GM12878 (cell line): ENCODE results near the gene NAE1. TPM values are rescaled to one million over a fixed set of nuclear protein-coding genes. Genes with fewer than 3 reads are reported as not detected.

Experiments
- ATAC-seq: fragments of 200-7000 bp; cut with Tn5 transposase; 3 replicates; pipeline ENCODE4 v1.9.1; 2020; ENCODE audit warnings: mild to moderate bottlenecking, moderate library complexity
- BruUV-seq: library from RNA; stranded (reverse); fragments of 400-500 nt; replicated peaks from 2 replicates; lab custom pipeline; 2021; lab: Mats Ljungman, UMichigan
- CTCF ChIA-PET: fragments of 300-600 bp; sonication (Branson Sonifier 250); formaldehyde crosslinking; extraction: SDS; loops from one replicate; lab custom pipeline; 2021; ENCODE audit warnings: inconsistent platforms; lab: Yijun Ruan, JAX
- POLR2A ChIA-PET: fragments of 350-600 bp; formaldehyde crosslinking; extraction: SDS; loops from one replicate; lab custom pipeline; 2021; ENCODE audit warnings: inconsistent platforms; lab: Charles Lee
- RAD21 ChIA-PET: fragments of 300-600 bp; sonication (Branson Sonifier 250); formaldehyde crosslinking; loops from one replicate; lab custom pipeline; 2023; ENCODE audit warnings: antibody characterized with exemption; ENCODE audit not compliant: unreplicated experiment; lab: Charles Lee
- SMC1A ChIA-PET: fragments of 300-600 bp; sonication (Branson Sonifier 250); formaldehyde crosslinking; loops from one replicate; lab custom pipeline; 2023; ENCODE audit not compliant: unreplicated experiment, uncharacterized antibody; lab: Charles Lee
- DNase-seq: peaks from one replicate; pipeline ENCODE4 v3.0.0-alpha.2; 2011; ENCODE audit warnings: low read depth, low spot score
- FAIRE-seq: peaks from 3 replicates; lab custom pipeline; 2011; peaks lifted over from hg19 to GRCh38; lab: Jason Lieb, UNC
- H2AFZ ChIP-seq: 2 replicates; pipeline ENCODE4 v1.6.0; 2011; ENCODE audit warnings: low read depth, low read length, control low read depth; ENCODE audit not compliant: control insufficient read depth
- H3K27ac ChIP-seq: 2 replicates; pipeline ENCODE4 v1.5.1; 2011; ENCODE audit warnings: control low read depth; ENCODE audit not compliant: control insufficient read depth, insufficient read depth
- H3K27me3 ChIP-seq, 2 experiments: replicated peaks in 1 of 2; 2 replicates each; pipeline versions ENCODE4 v1.6.0 to v1.6.1; 2011; ENCODE audit warnings: low read length in 1 of 2; ENCODE audit not compliant: control insufficient read depth in 2 of 2, insufficient read depth in 2 of 2
- H3K36me3 ChIP-seq, 2 experiments: 2 replicates each; pipeline ENCODE4 v1.5.1; 2011; ENCODE audit warnings: low read length in 1 of 2; ENCODE audit not compliant: control insufficient read depth in 2 of 2, insufficient read depth in 2 of 2
- H3K4me1 ChIP-seq: 2 replicates; pipeline ENCODE4 v1.6.1; 2011; ENCODE audit warnings: mild to moderate bottlenecking, low read length, moderate library complexity, mixed read lengths; ENCODE audit not compliant: control insufficient read depth, insufficient read depth
- H3K4me2 ChIP-seq: 2 replicates; pipeline ENCODE4 v1.6.0; 2011; ENCODE audit warnings: control low read depth; ENCODE audit not compliant: control insufficient read depth, insufficient read depth
- H3K4me3 ChIP-seq: fragments of 200-600 bp; sonication (generic); 2 replicates; pipeline ENCODE4 v1.5.1; 2016
- H3K79me2 ChIP-seq: 2 replicates; pipeline ENCODE4 v1.6.0; 2011; ENCODE audit warnings: low read length; ENCODE audit not compliant: control insufficient read depth, insufficient read depth
- H3K9ac ChIP-seq: 2 replicates; pipeline ENCODE4 v1.8.0; 2011; ENCODE audit warnings: low read length, control low read depth, mixed read lengths; ENCODE audit not compliant: control insufficient read depth, insufficient read depth
- H3K9me3 ChIP-seq: replicated peaks from 3 replicates; pipeline ENCODE4 v1.5.1; 2011; ENCODE audit warnings: mild to moderate bottlenecking, low read length; ENCODE audit not compliant: control insufficient read depth, insufficient read depth
- H4K20me1 ChIP-seq: 2 replicates; pipeline ENCODE4 v1.6.0; 2011; ENCODE audit not compliant: control insufficient read depth, insufficient read depth
- ATF3 ChIP-seq: IDR thresholded peaks from 2 replicates; pipeline ENCODE4 v1.6.1; 2011; ENCODE audit warnings: low read depth, mild to moderate bottlenecking, low read length, moderate library complexity, borderline replicate concordance; ENCODE audit errors: extremely low read depth
- IKZF2 ChIP-seq, 2 experiments: fragments of 450-650 bp; IDR thresholded peaks; 2 replicates each; pipeline ENCODE4 v1.6.1; 2017; ENCODE audit warnings: mild to moderate bottlenecking in 2 of 2, moderate library complexity in 2 of 2
- KDM1A ChIP-seq: fragments of 200-600 bp; sonication (generic); IDR thresholded peaks from 2 replicates; pipeline ENCODE4 v1.6.1; 2016; ENCODE audit warnings: borderline replicate concordance
- MLLT1 ChIP-seq: fragments of 450-650 bp; IDR thresholded peaks from 2 replicates; pipeline ENCODE4 v1.6.1; 2016; ENCODE audit warnings: mild to moderate bottlenecking
- NFXL1 ChIP-seq: fragments of 450-650 bp; IDR thresholded peaks from 2 replicates; pipeline ENCODE4 v1.6.1; 2017; ENCODE audit warnings: antibody characterized with exemption, mild to moderate bottlenecking, borderline replicate concordance
- PML ChIP-seq: IDR thresholded peaks from 2 replicates; pipeline ENCODE4 v1.6.1; 2012; ENCODE audit warnings: low read length, inconsistent platforms
- PRDM15 ChIP-seq: fragments of 450-650 bp; formaldehyde crosslinking; IDR thresholded peaks from 2 replicates; pipeline ENCODE4 v1.4.0; 2020; ENCODE audit warnings: mild to moderate bottlenecking, moderate library complexity
- RAD21 ChIP-seq: IDR thresholded peaks from 2 replicates; pipeline ENCODE4 v1.6.1; 2011; ENCODE audit warnings: mild to moderate bottlenecking, low read depth, low read length, moderate library complexity; ENCODE audit not compliant: insufficient read depth
- RBBP5 ChIP-seq: fragments of 200-600 bp; sonication (generic); conservative IDR thresholded peaks from 2 replicates; pipeline ENCODE4 v1.6.1; 2016
- RCOR1 ChIP-seq: conservative IDR thresholded peaks from 2 replicates; pipeline ENCODE4 v1.6.1; 2012; ENCODE audit warnings: low read depth, low read length, improper control_type of control experiment
- RUNX3 ChIP-seq: IDR thresholded peaks from 2 replicates; pipeline ENCODE4 v1.6.1; 2012; ENCODE audit warnings: low read length, inconsistent platforms
- SREBF1 ChIP-seq: IDR thresholded peaks from 2 replicates; pipeline ENCODE4 v1.6.1; 2012; ENCODE audit warnings: mild to moderate bottlenecking, low read length
- YY1 ChIP-seq: IDR thresholded peaks from 2 replicates; pipeline ENCODE4 v1.6.1; 2011; ENCODE audit warnings: low read depth, mild to moderate bottlenecking, low read length
- ZBTB11 ChIP-seq: fragments of 450-650 bp; formaldehyde crosslinking; IDR thresholded peaks from 2 replicates; pipeline ENCODE4 v1.5.0; 2022; ENCODE audit warnings: mild to moderate bottlenecking, missing genetic modification characterization
- ZNF24 ChIP-seq: fragments of 450-650 bp; IDR thresholded peaks from 2 replicates; pipeline ENCODE4 v1.6.1; 2017; ENCODE audit warnings: antibody characterized with exemption, mild to moderate bottlenecking
- ZZZ3 ChIP-seq: IDR thresholded peaks from 2 replicates; pipeline ENCODE4 v1.6.1; 2011; ENCODE audit warnings: low read depth; ENCODE audit not compliant: control insufficient read depth, insufficient read length
- WGBS: methylation state at CpG from one replicate; pipeline ENCODE4 v1.1.6; 2016; ENCODE audit warnings: low lambda C conversion rate; ENCODE audit not compliant: insufficient replicate concordance, insufficient coverage; ENCODE audit errors: missing lambda C conversion rate; 5-methylcytosine and 5-hydroxymethylcytosine counted together
- in situ Hi-C: fragments of 300-500 bp; cut with MboI; formaldehyde crosslinking; loops from 9 replicates; pipeline ENCODE4 v1.14.3; 2018; ENCODE audit warnings: mixed read lengths
- intact Hi-C: fragments of 100-400 bp; cut with micrococcal nuclease; formaldehyde crosslinking; loops from one replicate; pipeline ENCODE4 v1.14.2; 2022; ENCODE audit not compliant: unreplicated experiment
- polyA plus RNA-seq, 11 experiments: library from polyadenylated mRNA; depleted of rRNA in 4 of 11; unstranded in 6 of 11; stranded (reverse) in 5 of 11; fragments of >200 nt; fragmentation: Nextera tagmentation in 4 of 11; fragmentation: Illumina TruSeq in 1 of 11; extraction: Ambion mirVana in 4 of 11; extraction: Trizol in 1 of 11; gene quantifications; 1 replicate in 1 of 11; 2 replicates in 10 of 11; pipeline versions ENCODE4 v1.2.1 to v1.2.3, GENCODE V29; 2011 to 2016; ENCODE audit warnings: inconsistent platforms in 2 of 11, missing spikeins in 2 of 11, low read depth in 1 of 11
- total RNA-seq, 4 experiments: library from RNA; depleted of rRNA in 3 of 4; stranded (reverse); fragments of >200 nt in 3 of 4; fragmentation: Illumina TruSeq in 1 of 4; extraction: Trizol in 1 of 4; gene quantifications; 2 replicates each; pipeline versions ENCODE4 v1.2.1 to v1.2.3, GENCODE V29; 2013 to 2021

NAE1 gene
- total and polyA plus RNA-seq, 10 of the 15 experiments (the other 5 are each of a cell fraction or from before 2014, with no cell fraction given) = 58.7 to 106 (median 78.7) TPM

- Histone ChIP-seq H3K27me3 (no peaks in the 10 kb centered on the region), H3K4me3 (no peak overlapping the region), H2AFZ (no peak overlapping the region), H3K27ac (no peak overlapping the region), H3K79me2 (no peaks in the 10 kb centered on the region), H3K9me3 (no peaks in the 10 kb centered on the region), H4K20me1 (no peaks in the 10 kb centered on the region), H3K9ac (no peak overlapping the region), H3K4me1 (peaks cover 10% of the 10 kb centered on the region), H3K36me3 (no peaks in the 10 kb centered on the region), H3K4me2 (no peak overlapping the region)
- no TSS peak for BruUV-seq
- ATAC-seq (no peak), FAIRE-seq (no peak), DNase-seq (no peak)
- ChIA-PET CTCF (interaction anchor here (0.6 to 7.5 kb wide), 10 partner anchors 20 to 464 kb away, joined by 3 to 106 read pairs (median 32); partner anchors contain the start of gene NAE1), RAD21 (interaction anchor here (2.8 to 3.4 kb wide), 3 partner anchors 39 to 463 kb away, joined by 16 to 38 read pairs (median 19); partner anchors contain the start of gene NAE1), POLR2A (interaction anchor here (0.5 to 0.7 kb wide), 2 partner anchors 197 to 479 kb away, joined by 3 to 4 read pairs; no protein-coding TSS in a partner anchor), SMC1A (interaction anchor here (0.9 to 3.3 kb wide), 4 partner anchors 12 to 305 kb away, joined by 3 to 37 read pairs (median 3); partner anchors contain the start of gene NAE1)
- 88% methylated on average over 1 of the region's 1 CpG for WGBS
- in situ Hi-C loops = loop anchor here (5.0 kb wide), 1 partner anchor 462 kb away; no protein-coding TSS in a partner anchor
- intact Hi-C loops = loop anchor here (2.0 to 5.0 kb wide), 3 partner anchors 39 to 462 kb away; partner anchors contain the start of gene NAE1
- TF ChIP-seq MLLT1 (no peak), ATF3 (no peak), NFXL1 (no peak), RAD21 (no peak), PML (no peak), YY1 (no peak), RBBP5 (no peak), PRDM15 (CRISPR knock-in tag) (no peak), RCOR1 (no peak), ZNF24 (no peak), ZZZ3 (no peak), IKZF2 (IDR thresholded peaks at IDR 0.05) (no peak), RUNX3 (no peak), KDM1A (no peak), SREBF1 (no peak), ZBTB11 (no peak)
Measured at GRCh38 chr16:66869424-66869823, 38.6 kb upstream of the NAE1 start.
